ENCODE data around the gene PLCH1. TPM values are rescaled to one million over a fixed set of nuclear protein-coding genes. Genes with fewer than 3 reads are reported as not detected.

PLCH1 gene
- total RNA-seq, 2 experiments from 2014 or later = 0.03 to 0.20 TPM

GRCh38 chr3:155743606-155744005 lies 1.3 kb downstream of the PLCH1 start:
- Histone ChIP-seq H3K9me3 (ENCODE audit: control insufficient read depth in 1 of 2, insufficient read depth in 1 of 2, low read length in 2 of 2) (no peaks in the 10 kb centered on the region), H3K4me3 (ENCODE audit: low read length) (peak overlapping the region; percentile 72), H3K27me3 (ENCODE audit: control insufficient read depth in 1 of 2, insufficient read depth in 2 of 2, low read length in 2 of 2) (peaks cover 20 to 33% of the 10 kb centered on the region in 2 experiments), H3K36me3 (ENCODE audit: insufficient read depth, low read length) (no peaks in the 10 kb centered on the region), H3K27ac (ENCODE audit: low read depth in 1 of 2, low read length in 2 of 2) (no peak overlapping the region), H3K4me1 (ENCODE audit: insufficient read depth, low read length) (peaks cover 23% of the 10 kb centered on the region)
- CTCF ChIA-PET = interaction anchor here (1.3 kb wide), 1 partner anchor 62 kb away, joined by 4 read pairs; the partner anchor contains the start of gene C3orf33
- DNase-seq = no peak
- Mint-ChIP-seq H3K27ac (no peak overlapping the region), H3K9me3 (no peaks in the 10 kb centered on the region), H3K27me3 (peaks cover 62% of the 10 kb centered on the region), H3K36me3 (ENCODE audit: low read depth) (no peaks in the 10 kb centered on the region), H3K4me1 (ENCODE audit: low read depth) (peaks cover 30% of the 10 kb centered on the region), H3K4me3 (peak overlapping the region; percentile 94)
- intact Hi-C loops (cut with DNase I, micrococcal nuclease) = loop anchor here in 1 of 2 experiments (5.0 kb wide), 1 partner anchor 114 kb away; no protein-coding TSS in a partner anchor
- no peak for ATAC-seq (ENCODE audit: poor library complexity)
- no peak for TF ChIP-seq CTCF (IDR thresholded peaks at IDR 0.05)
- POLR2A ChIA-PET = no interaction called here

DNA sequence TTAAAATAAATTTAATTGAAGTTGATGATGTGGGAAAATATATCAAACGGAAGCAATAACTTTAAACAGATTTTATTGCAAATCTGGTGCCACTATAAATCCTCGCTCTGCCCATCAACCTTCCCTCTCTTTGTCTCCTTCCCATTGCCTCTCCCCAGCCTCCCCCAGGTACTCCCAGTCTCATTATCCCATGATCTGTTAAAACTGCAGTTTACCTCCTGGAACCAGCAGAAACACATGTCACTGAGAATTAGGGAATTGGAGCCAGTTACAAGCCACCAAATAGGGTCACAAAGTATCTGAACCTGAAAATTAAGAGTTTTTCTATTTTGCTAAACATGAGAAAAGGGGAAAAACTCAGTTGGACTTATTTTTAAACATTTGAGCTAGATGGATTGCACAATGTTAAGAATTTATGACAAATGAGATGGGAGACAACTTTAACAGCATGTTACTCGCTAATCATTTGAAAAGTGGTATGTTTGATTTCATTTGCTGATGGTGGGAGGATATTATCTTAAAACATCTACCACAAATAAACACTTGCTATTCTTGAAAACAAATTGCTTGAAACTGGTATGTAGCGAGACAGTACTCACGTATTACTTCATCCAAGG lies 2.4 kb downstream of the PLCH1 start:
- peaks cover 30% of the 10 kb centered on the region for H3K4me1 Mint-ChIP-seq (ENCODE audit: low read depth)
- H3K4me3 ChIP-seq (ENCODE audit: low read length) = no peak overlapping the region
- H3K36me3 Mint-ChIP-seq (ENCODE audit: low read depth) = no peaks in the 10 kb centered on the region
- no peak for ATAC-seq (ENCODE audit: poor library complexity)
- H3K9me3 Mint-ChIP-seq = no peaks in the 10 kb centered on the region
- peaks cover 71% of the 10 kb centered on the region for H3K27me3 Mint-ChIP-seq
- H3K4me3 Mint-ChIP-seq = peak overlapping the region; percentile 67
- H3K9me3 ChIP-seq (ENCODE audit: control insufficient read depth in 1 of 2, insufficient read depth in 1 of 2, low read length in 2 of 2) = no peaks in the 10 kb centered on the region
- DNase-seq = no peak
- ChIA-PET POLR2A (interaction anchor here (1.2 kb wide), 1 partner anchor 31 kb away, joined by 4 read pairs; no protein-coding TSS in a partner anchor), CTCF (interaction anchor here (1.3 kb wide), 1 partner anchor 63 kb away, joined by 4 read pairs; the partner anchor contains the start of gene C3orf33)
- no peak overlapping the region for H3K27ac Mint-ChIP-seq
- H3K27ac ChIP-seq (ENCODE audit: low read depth in 1 of 2, low read length in 2 of 2) = no peak overlapping the region
- no peak for TF ChIP-seq CTCF (IDR thresholded peaks at IDR 0.05)
- intact Hi-C loops (cut with DNase I, micrococcal nuclease) = loop anchor here in 1 of 2 experiments (5.0 kb wide), 1 partner anchor 115 kb away; no protein-coding TSS in a partner anchor
- H3K36me3 ChIP-seq (ENCODE audit: insufficient read depth, low read length) = no peaks in the 10 kb centered on the region
- H3K4me1 ChIP-seq (ENCODE audit: insufficient read depth, low read length) = peaks cover 23% of the 10 kb centered on the region
- peaks cover 24 to 33% of the 10 kb centered on the region in 2 experiments for H3K27me3 ChIP-seq (ENCODE audit: control insufficient read depth in 1 of 2, insufficient read depth in 2 of 2, low read length in 2 of 2)

- DNase-seq (no peak), ATAC-seq (ENCODE audit: poor library complexity) (no peak)
- Mint-ChIP-seq H3K4me3 (no peak overlapping the region), H3K9me3 (no peaks in the 10 kb centered on the region), H3K4me1 (ENCODE audit: low read depth) (peaks cover 30% of the 10 kb centered on the region), H3K36me3 (ENCODE audit: low read depth) (no peaks in the 10 kb centered on the region), H3K27me3 (peaks cover 75% of the 10 kb centered on the region), H3K27ac (no peak overlapping the region)
- Histone ChIP-seq H3K9me3 (ENCODE audit: control insufficient read depth in 1 of 2, insufficient read depth in 1 of 2, low read length in 2 of 2) (no peaks in the 10 kb centered on the region), H3K27ac (ENCODE audit: low read depth in 1 of 2, low read length in 2 of 2) (no peak overlapping the region), H3K4me3 (ENCODE audit: low read length) (no peak overlapping the region), H3K4me1 (ENCODE audit: insufficient read depth, low read length) (peaks cover 23% of the 10 kb centered on the region), H3K27me3 (ENCODE audit: control insufficient read depth in 1 of 2, insufficient read depth in 2 of 2, low read length in 2 of 2) (peaks cover 24 to 33% of the 10 kb centered on the region in 2 experiments), H3K36me3 (ENCODE audit: insufficient read depth, low read length) (no peaks in the 10 kb centered on the region)
- ChIA-PET CTCF (no interaction called here), POLR2A (interaction anchor here (1.2 kb wide), 1 partner anchor 32 kb away, joined by 4 read pairs; no protein-coding TSS in a partner anchor)
- no peak for TF ChIP-seq CTCF (IDR thresholded peaks at IDR 0.05)
- intact Hi-C loops (cut with DNase I, micrococcal nuclease) = loop anchor here in 1 of 2 experiments (5.0 kb wide), 1 partner anchor 116 kb away; no protein-coding TSS in a partner anchor
These were observed 3.3 kb downstream of the PLCH1 start for GRCh38 chr3:155741603-155742002.

All from CD4-positive, alpha-beta T cell (primary cell).